Fibroblast of skin of abdomen (primary cell): ENCODE measurements around the gene C1orf87.

ENCODE experiments used
- DNase-seq: peaks from one replicate; pipeline ENCODE4 v3.0.0-alpha.2; 2013

C1orf87 gene

GRCh38 chr1:59947047-59947938, 126.3 kb downstream of the C1orf87 start:
- peak; percentile 59 for DNase-seq

- DNase-seq: no peak
These were observed 127.8 kb downstream of the C1orf87 start for GRCh38 chr1:59945790-59946189.
